GM19035 (cell line): ENCODE data around the gene LCN6.
"Not testable (repeated sequence)": the region's sequence is repeated elsewhere in the genome, so short reads cannot be mapped to it uniquely, and the experiment has no call there.

Experiments used
- ATAC-seq: cut with Tn5 transposase; IDR thresholded peaks from one replicate; pipeline ENCODE4 v1.9.1; 2021; ENCODE audit not compliant: unreplicated experiment

LCN6 gene

DNA sequence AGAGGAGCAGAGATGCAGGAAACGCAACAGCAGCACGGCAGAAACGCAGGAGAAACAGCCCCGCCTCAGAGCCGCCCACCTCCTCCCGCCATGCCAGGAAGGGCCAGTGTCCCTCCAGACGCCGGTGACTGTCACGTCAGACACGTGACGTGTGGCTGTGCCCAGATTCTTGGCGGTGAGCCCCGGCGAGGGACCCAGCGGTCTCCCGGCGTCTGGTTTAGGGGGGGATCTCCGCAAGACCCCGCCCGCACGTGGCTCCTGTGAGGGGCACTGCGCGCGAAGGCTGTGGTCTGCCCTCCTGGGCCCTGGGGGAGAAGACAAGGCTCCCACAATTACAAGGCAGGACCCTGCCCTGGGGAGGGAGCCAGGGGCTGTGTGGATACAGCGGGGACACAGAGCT lies 12.1 kb upstream of the LCN6 start:
- ATAC-seq: no peak

DNA sequence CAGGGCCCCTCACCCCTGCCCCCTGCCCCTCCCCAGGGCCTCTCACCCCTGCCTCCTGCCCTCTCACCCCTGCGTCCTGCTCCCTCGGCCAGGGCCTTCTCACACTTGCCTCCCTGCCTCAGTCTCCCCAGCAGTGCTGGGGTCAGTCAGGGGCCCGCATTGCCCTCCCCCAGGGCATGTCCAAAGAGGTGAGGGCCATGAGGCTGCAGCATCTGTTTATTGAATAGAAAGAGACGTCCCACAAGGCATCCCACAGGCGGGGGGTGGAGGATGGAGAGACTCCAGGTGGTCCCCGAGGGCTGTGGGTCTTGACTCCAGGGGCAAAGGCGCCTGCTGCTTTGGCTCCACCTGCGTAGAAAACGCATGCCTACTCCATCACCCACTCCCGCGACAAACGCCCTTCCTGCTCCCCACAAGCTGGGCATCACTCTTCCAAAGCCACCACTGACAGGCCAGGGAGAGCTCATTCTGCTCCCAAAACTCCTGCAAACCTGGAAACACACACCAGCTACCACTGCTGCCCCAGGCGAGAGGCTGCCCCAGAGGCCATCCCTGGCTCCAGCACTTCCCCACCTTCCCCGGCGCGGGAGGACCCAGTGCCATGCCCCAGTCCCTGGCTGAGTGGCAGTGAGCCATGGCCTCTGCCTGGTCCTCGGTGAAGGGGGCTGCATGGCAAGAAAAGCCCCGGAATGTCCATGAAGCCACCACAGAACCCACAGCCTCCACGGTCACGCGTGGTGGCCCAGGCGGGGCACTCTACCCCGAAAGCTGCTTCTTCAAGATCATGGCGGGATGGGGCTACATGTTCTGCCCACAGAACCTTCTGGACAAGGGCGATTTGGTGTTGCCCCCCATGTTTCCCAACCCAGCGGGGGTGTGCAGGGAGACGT lies 11.4 kb upstream of the LCN6 start:
- ATAC-seq: no peak

DNA sequence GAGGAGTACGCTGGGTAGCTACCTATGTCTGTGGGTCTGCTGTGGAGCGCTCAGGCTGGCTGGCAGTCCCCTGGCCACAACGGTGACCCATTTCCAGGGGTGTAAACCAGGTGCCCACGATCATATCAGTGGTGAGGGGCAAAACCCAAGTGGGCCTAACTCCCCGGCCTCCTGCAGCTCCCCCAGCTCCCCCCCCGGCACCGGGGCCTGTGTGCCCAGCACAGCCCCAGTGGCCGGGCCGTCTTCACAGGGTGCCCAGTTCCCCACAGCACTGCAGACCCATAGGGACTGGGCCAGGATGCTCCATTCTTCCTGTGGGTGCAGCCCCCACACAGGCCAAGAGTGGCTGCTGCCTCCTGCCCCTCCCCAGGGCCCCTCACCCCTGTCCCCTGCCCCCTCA lies 10.7 kb upstream of the LCN6 start:
- ATAC-seq: no peak

DNA sequence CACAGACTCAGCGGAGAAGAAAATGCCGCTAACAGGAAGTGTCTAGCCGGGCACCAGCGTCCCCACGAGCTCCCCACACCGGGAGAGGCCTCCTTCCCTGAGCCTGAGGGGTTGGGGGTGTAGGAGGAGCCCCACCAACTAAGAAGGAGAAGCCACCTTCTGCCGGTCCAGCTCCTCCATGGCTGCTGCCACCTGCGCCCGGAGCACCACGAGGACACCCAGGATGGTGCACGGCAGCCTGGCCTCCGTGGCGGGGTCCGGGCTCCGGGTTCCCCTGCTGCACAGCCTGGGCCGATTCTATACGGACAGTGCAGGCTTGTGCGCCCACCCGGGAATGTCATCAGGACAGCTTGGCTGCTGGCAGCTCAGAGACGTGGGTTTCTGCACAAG lies 9.4 kb upstream of the LCN6 start:
- no peak for ATAC-seq

DNA sequence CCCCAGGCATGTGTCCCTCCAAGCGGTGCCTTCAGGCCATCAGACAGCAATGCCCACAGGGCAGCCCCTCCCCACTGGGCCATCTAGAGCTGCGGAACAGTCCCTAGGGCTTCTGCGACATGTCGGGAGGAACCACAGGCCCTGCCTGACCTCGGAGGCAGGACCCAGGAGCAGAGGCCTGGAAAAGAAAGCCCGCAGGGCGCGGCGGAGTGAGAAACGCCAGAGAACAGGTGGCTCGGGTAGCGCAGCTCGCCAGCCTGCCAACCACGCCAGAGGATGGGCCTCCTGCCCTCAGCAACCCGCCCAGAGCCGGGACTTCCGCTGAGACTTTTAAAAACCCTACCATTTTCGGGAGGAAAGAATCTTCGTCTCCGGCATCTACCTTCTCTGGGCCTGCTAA lies 9.0 kb upstream of the LCN6 start:
- ATAC-seq: no peak

DNA sequence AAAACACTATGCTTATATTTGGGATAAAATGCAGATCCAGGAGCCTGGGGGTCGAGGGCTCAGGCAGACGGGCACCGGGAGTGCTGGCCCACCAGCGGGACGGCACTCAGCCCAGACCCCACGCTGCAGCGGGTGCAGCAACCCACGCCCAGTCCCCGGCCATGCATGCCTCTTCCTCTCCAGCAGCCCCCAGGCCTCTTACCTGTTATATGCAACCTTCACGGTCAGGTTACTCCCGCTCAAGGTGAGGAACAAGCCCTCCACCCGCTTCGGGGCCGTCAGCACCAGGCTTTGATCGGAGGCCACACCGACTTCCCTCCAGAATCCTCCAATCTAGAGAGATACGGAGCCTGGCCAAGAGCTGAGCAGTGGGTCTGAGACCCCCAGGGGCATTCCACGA lies 8.5 kb upstream of the LCN6 start:
- ATAC-seq: no peak

DNA sequence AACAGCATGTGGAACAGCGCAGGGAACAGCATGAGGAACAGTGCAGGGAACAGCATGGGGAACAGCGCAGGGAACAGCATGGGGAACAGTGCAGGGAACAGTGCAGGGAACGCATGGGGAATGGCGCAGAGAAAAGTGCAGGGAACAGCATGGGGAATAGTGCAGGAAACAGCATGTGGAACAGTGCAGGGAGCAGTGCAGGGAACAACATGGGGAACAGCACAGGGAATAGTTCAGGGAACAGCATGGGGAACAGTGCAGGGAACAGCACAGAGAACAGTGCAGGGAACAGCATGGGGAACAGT lies 7.8 kb upstream of the LCN6 start:
- ATAC-seq: no peak

DNA sequence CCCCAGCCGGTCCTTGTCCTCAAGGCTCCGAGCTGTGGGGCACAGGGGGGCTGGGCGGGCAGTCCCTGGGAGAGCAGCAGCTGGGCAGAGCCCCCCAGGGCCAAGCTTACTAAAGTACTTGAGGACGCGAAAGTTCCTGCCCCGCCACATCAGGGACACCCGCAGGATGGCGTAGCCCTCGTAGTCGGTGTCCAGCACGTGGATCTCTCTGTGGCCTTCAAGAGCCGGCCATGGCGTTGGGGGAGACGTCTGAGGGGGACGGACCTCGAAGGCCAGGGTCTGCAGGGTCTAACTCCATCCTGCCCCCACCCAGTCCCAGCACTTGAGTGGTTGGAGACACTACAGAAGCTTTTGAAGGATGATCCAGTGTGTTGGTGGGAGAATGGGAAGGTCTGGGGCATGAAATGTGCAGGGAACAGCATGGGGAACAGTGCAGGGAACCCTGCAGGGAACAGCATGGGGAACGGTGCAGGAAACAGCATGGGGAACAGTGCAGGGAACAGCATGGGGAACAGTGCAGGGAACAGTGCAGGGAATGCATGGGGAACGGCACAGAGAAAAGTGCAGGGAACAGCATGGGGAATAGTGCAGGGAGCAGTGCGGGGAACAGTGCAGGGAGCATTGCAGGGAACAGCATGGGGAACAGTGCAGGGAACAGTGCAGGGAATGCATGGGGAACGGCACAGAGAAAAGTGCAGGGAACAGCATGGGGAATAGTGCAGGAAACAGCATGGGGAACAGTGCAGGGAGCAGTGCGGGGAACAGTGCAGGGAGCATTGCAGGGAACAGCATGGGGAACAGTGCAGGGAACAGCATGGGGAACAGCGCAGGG lies 7.2 kb upstream of the LCN6 start:
- ATAC-seq: not testable (repeated sequence)

DNA sequence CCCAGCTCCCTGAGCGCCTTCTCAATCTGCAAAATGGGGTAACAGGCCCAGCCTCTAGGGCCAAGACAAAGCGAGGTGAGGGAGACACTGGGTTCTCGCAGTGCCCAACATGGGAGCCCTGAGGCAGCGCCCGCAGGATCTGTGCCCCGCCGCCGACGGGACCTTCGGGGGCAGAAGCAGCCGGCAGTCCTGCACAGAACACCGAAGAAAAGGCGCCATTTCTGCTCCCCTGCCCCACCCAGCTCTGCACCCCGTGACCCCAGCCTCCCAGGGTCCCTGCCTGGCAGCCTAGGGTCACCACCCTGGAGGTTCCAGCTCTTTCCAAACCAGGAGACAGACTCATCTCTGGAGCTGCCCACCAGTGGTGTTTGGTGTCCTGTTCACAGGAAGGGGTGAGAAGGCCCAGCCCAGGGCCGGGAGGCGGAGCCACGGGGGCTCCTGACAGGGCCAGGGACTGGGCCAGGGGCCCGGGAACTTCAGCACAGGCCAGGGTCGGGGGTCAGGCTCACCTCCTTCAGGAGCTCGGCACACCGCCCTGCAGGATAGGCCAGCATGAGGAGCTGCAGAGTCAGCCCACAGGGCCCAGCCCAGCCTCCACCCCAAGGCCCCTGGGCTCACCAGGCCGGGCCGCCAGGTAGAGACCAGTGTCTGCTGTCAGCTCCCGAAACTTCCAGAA lies 6.4 kb upstream of the LCN6 start:
- ATAC-seq: no peak

DNA sequence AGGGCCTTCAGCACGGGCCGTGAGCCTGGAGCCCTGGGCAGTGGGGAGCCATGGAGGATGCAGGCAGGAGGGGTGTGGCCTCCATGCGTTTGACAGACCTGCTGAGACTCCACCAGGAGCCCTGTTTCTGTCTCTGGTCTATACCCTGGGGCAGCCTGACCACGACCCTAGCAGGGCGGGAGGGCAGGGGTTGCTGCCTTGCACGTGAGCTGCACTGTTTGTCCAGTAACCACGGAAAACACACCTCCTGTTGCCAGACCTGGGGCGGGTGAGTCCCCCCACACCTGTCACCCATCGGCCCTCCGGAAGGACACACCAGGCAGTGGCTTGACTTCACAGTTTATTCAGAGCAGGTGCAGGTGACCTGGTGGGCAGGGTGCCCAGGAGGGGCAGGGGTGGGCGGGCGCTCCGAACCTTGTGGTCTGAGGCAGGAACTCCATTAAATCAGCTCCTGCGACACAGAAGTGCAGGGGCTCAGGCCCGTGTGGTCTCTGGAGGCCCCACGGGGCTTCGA lies 5.8 kb upstream of the LCN6 start:
- no peak for ATAC-seq

DNA sequence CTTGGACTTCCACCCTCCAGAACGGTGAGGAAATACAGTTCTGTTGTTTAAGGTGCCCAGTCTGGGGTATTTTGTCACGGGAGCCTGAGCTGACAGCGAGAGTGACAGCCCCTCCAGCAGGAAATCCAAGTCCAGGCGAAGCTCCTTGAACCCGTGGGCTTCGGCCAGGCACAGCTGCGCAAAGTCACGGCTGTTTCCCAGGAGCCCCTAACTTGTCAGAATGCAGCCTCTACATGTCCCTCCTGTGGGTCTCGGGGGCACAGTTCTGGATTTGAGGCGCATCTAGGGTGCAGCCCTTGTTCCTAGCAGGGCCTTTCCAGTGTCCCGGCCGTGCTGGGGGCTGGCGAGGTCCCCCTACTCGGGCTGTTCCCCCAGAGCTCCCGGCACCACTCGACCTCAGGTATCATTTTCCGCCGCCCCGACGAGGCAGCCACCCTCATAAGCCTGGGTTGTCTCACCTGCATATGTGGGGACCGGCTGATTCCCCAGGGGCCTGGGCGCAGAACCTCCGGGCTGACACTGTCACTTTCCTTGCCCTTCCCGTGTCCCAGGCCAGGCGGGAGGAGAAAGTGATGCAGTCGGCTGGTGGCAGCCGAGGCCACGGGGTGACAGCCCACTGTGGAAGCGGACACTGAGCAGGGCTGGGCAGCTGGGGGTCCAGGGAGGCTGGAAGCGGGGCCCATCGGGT lies 5.2 kb upstream of the LCN6 start:
- no peak for ATAC-seq

DNA sequence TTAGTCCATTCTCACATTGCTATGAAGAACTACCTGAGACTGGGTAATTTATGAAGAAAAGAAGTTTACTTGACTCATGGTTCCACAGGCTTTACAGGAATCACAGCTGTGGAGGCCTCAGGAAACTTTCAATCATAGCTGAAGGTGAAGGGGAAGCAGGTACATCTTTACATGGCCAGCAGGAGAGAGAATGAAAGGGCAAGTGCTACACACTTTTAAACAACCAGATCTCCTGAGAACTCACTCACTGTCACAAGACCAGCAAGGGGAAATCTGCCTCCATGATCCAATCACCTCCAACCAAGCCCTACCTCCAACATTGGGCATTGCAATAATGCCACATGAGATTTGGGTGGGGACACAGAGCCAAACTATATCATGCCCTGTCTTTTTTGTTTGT lies 3.5 kb upstream of the LCN6 start:
- no peak for ATAC-seq

DNA sequence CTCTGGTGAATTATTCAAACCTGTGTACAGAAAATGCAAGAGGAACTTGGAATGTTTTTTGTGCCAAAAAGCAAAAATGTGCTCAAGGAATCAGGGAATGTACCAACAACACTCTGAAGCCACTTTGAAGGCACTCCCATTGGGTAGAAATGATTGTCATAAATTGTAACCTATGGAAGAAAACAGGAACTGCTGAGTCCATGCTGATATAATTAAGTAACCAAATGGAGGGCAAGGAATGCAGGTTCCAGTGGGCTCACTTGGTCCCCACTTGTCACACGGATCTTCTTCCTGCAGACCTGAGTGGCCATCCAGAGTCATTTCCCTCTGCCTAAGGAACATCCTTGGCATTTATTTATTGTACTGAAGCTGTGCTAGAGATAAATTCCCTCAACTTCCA lies 2.9 kb upstream of the LCN6 start:
- no peak for ATAC-seq

DNA sequence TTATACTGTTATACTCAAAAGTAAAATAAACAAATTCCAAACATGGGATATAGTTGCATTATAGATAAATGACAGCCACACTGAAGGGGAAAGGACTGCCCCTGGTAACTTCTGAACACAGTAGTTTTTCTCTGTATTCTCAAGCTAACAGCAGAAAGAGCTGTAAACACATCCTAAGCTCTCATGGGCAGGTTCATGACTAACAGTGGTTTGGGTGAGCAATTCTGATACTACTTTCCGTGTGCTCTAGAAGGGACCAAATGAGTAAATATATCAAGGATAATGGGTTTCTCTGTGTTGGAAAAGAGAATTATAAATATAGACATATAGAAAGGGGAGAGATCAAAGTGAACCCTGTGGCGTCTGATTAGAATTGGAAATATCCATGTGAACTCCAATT lies 2.2 kb upstream of the LCN6 start:
- ATAC-seq: no peak

DNA sequence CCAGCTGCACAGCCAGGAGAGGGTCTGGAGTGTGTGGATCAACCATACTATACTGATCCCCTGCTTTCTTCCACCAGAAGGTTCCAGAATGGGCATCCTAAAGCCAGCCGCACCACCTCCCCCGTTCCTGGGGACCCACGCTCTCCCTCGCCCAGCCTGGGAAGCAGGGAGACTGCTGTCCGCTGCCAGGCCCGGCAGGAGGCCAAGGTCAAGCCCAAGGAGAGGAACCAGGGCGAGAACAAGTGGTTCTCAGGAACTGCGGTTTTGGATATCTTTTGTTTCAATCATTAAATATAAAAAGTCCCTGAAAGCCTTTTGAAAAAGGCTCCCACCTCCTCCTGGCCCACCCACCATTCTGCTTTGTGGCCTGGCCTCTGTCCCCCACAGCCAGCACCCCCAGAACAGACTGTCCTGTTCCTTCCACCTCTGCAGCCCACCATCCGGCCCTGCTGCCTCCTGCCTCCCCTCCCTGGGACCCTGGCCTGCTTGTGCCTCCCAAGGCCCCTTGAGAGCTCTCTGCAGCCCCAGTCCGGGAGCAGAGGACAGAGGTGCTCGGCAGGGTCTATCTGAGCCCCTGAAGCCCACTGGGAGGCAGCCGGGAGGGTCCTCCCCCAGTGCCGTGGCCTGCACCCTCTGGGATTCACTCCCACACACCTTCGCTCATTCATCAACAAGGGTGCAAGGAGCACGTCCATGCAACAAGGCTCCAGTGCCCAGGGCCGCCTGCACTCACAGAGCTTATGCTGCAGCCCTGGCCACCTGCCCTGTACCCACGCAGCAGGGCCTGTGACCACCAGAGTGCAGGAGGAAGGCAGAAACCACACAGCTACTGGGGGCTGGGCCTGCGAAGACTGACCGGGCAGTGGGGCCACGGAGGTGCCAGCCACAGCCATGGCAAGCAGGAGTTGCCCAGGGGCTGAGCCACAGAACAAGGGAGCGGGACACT lies 614 bp upstream of the LCN6 start:
- no peak for ATAC-seq

DNA sequence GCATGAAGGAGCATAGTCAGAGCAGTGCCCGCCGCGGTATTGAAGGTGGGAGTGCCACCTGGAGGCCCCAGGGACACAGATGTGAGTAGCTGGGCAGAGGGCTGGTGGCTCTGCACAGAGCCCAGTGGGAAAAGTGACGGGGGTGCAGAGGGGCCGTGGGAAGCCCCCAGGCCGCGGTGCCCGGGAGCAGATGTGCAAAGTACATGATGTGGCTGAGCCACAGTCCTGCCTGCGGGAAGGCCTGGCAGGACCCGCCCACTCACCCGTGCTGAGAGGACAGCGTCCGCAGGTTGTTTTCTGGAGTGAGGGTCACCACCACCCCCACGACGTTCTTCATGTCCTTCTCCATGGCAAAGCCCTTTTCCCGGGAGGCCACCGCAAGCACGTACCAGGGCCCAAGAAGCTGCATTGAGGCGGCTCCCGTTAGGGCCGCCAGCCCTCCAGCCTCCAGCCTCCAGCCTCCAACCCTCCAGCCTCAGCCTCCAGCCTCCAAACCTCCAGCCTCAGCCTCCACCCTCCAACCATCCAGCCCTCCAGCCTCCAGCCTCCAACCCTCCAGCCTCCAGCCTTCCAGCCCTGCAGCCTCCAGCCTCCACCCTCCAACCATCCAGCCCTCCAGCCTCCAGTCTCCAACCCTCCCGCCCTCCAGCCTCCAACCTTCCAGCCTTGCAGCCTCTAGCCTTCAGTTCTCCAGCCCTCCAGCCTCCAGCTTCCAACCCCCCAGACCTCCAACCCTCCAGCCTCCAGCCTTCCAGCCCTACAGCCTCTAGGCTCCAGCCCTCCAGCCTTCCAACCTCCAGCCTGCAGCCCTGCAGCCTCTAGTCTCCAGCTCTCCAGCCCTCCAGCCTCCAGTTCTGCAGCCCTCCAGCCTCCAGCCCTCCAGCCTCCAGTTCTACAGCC lies 914 bp downstream of the LCN6 start:
- no peak for ATAC-seq

DNA sequence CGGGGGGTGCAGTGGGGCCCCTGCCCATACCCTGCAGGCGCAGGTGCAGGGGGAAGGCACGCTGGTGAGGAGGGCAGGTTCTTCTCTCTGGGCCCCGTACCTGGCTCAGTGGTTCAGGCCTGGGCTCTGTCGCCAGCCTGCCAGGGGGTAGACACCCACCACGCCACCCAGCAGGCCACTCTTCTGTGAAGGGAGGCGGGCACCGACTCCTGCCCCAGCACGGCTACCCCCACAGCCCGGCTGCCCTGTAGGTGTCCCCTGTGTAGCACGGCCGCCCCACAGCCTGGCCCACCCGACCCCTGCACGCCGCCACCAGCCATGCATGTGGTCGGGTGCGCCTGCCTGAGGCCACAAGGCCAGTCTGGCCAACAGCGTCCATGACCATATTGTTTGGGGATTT lies 1.7 kb downstream of the LCN6 start:
- ATAC-seq: no peak

DNA sequence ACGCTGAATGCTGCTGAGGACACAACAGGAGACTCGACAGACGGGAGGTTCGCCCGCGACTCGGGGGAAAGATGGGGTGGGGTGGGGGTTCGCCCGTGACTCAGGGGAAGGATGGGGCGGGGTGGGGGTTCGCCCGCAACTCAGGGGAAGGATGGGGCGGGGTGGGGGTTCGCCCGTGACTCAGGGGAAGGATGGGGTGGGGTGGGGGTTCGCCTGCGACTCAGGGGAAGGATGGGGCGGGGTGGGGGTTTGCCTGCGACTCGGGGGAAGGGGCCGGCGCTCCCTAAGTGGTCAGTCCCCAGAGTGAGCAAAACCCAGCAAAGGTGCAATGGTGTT lies 2.2 kb downstream of the LCN6 start:
- ATAC-seq: no peak
